CD4-positive, CD25-positive, alpha-beta regulatory T cell (primary cell): ENCODE measurements around the gene RPTOR. TPM values are rescaled to one million over a fixed set of nuclear protein-coding genes. Genes with fewer than 3 reads are reported as not detected.
A peak's percentile ranks its signal among the peaks of the same experiment; 100 is the strongest.

Source experiments
- ATAC-seq, 2 donors: fragments of 150-1000 bp; cut with Tn5 transposase; one replicate each; pipeline ENCODE4 v1.10.0; 2021; ENCODE audit warnings: low read depth in 2 of 2, moderate number of reproducible peaks in 2 of 2, moderate library complexity in 1 of 2
- DNase-seq, 3 donors: peaks; one replicate each; pipeline versions ENCODE4 v3.0.0 to v3.0.0-alpha.2; 2012 to 2022; ENCODE audit warnings: mixed read lengths in 1 of 3
- H3K27ac ChIP-seq: one replicate; pipeline ENCODE4 v1.7.0; 2013; ENCODE audit warnings: mild to moderate bottlenecking, low read length; ENCODE audit not compliant: insufficient read depth, poor library complexity, severe bottlenecking
- H3K27me3 ChIP-seq: one replicate; pipeline ENCODE4 v1.7.0; 2013; ENCODE audit warnings: low read length; ENCODE audit not compliant: control insufficient read depth, insufficient read depth
- H3K36me3 ChIP-seq: one replicate; pipeline ENCODE4 v1.7.0; 2013; ENCODE audit warnings: mild to moderate bottlenecking, low read length, moderate library complexity; ENCODE audit not compliant: control insufficient read depth, insufficient read depth
- H3K4me1 ChIP-seq: 2 replicates; pipeline ENCODE4 v1.7.0; 2013; ENCODE audit warnings: mild to moderate bottlenecking, low read length; ENCODE audit not compliant: insufficient read depth, control insufficient read depth, poor library complexity, severe bottlenecking
- H3K4me3 ChIP-seq: one replicate; pipeline ENCODE4 v1.7.0; 2013; ENCODE audit warnings: low read depth, mild to moderate bottlenecking, low read length, moderate library complexity
- H3K9me3 ChIP-seq, 2 experiments: 1 replicate in 1 of 2; 2 replicates in 1 of 2; pipeline ENCODE4 v1.7.0; 2013; ENCODE audit warnings: low read length in 2 of 2, mild to moderate bottlenecking in 1 of 2, moderate library complexity in 1 of 2; ENCODE audit not compliant: control insufficient read depth in 2 of 2
- H3K27ac Mint-ChIP-seq, 3 donors: one replicate each; pipeline ENCODE4 v1.8.0; 2020 to 2022; ENCODE audit warnings: mild to moderate bottlenecking in 3 of 3, mixed read lengths in 3 of 3, moderate library complexity in 2 of 3
- H3K27me3 Mint-ChIP-seq: one replicate; pipeline ENCODE4 v1.8.0; 2022; ENCODE audit warnings: mild to moderate bottlenecking, mixed read lengths
- H3K36me3 Mint-ChIP-seq: one replicate; pipeline ENCODE4 v1.8.0; 2020; ENCODE audit warnings: mixed read lengths
- H3K4me1 Mint-ChIP-seq, 4 donors: one replicate each; pipeline ENCODE4 v1.8.0; 2020 to 2022; ENCODE audit warnings: mixed read lengths in 4 of 4, mild to moderate bottlenecking in 1 of 4
- H3K4me3 Mint-ChIP-seq, 4 donors: one replicate each; pipeline ENCODE4 v1.8.0; 2020 to 2022; ENCODE audit warnings: mild to moderate bottlenecking in 4 of 4, mixed read lengths in 4 of 4, moderate library complexity in 3 of 4
- H3K9me3 Mint-ChIP-seq, 7 donors: one replicate each; pipeline ENCODE4 v1.8.0; 2020 to 2022; ENCODE audit warnings: mixed read lengths in 7 of 7, mild to moderate bottlenecking in 3 of 7, moderate library complexity in 2 of 7
- polyA plus RNA-seq, 4 donors: library from polyadenylated mRNA; unstranded; fragments of 300-500 nt; fragmentation: Illumina TruSeq; gene quantifications; one replicate each; pipeline ENCODE4 v1.2.3, GENCODE V29; 2021
- total RNA-seq: library from RNA; stranded (reverse); gene quantifications from one replicate; pipeline ENCODE4 v1.2.3, GENCODE V29; 2022

The RPTOR gene
- total and polyA plus RNA-seq, 5 donors from 2014 or later: 4.7 to 70.1 (median 8.2) TPM

- H3K27ac ChIP-seq: no peak overlapping the region
- no peaks in the 10 kb centered on the region for H3K9me3 ChIP-seq
- peak overlapping the region in 1 of 3 donors; percentile 20 for H3K27ac Mint-ChIP-seq
- no peak overlapping the region for H3K4me3 Mint-ChIP-seq
- H3K27me3 ChIP-seq: no peaks in the 10 kb centered on the region
- no peaks in the 10 kb centered on the region for H3K36me3 ChIP-seq
- no peaks in the 10 kb centered on the region for H3K9me3 Mint-ChIP-seq
- H3K4me3 ChIP-seq: no peak overlapping the region
- H3K27me3 Mint-ChIP-seq: no peaks in the 10 kb centered on the region
- H3K4me1 Mint-ChIP-seq: peaks cover 6 to 28% (median 16%) of the 10 kb centered on the region in 4 donors
- peaks cover 30% of the 10 kb centered on the region for H3K36me3 Mint-ChIP-seq
- no peaks in the 10 kb centered on the region for H3K4me1 ChIP-seq
- ATAC-seq (no peak), DNase-seq (no peak)
Observed at GRCh38 chr17:80772906-80773242, 228.2 kb downstream of the RPTOR start.

DNA sequence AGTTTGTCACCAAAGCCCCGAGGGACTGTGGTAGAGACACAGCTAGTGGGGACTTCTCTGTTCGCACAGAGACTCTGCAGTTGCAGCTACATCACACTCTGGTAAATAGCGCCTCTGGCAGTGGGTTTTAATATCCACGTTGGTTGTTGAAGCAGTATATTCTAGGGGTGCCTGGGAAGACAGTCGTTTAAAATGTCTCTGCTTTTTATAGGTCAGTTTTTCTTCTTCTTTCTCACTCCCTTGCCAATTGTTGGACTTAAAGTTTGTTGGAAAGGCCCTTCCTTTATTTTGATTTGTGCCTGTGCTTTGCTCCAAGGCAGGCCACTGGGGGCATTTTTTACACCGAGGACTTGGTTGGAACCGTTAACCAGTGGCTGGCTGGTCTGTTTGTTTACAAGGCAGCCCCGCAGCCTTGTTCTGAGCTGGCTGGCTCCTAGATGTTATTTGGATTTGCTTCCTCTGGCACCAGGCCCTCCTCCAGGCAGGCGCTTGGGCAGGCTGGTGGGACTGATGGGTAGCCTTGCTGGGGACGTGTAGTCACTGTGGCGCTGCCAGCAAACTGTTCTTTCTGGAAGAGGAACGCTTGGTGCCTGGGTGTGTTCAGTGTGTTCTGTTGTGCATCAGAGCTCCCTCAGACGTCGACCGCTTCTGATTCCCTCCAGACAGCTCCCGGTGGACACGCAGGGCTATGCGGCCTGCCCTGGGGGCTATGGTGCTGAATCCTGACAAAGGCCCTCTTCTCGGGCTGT is 228.8 kb downstream of the RPTOR start:
- Mint-ChIP-seq H3K4me1 (peaks cover 6 to 28% (median 16%) of the 10 kb centered on the region in 4 donors), H3K27me3 (no peaks in the 10 kb centered on the region), H3K36me3 (peaks cover 36% of the 10 kb centered on the region), H3K27ac (peak overlapping the region in 2 of 3 donors; percentile 5 to 51), H3K9me3 (no peaks in the 10 kb centered on the region), H3K4me3 (no peak overlapping the region)
- ATAC-seq (no peak), DNase-seq (no peak)
- no peak overlapping the region for H3K27ac ChIP-seq
- no peaks in the 10 kb centered on the region for H3K4me1 ChIP-seq
- H3K27me3 ChIP-seq: no peaks in the 10 kb centered on the region
- H3K4me3 ChIP-seq: no peak overlapping the region
- H3K9me3 ChIP-seq: no peaks in the 10 kb centered on the region
- H3K36me3 ChIP-seq: no peaks in the 10 kb centered on the region

GRCh38 chr17:80774146-80774545 is 229.5 kb downstream of the RPTOR start:
- no peaks in the 10 kb centered on the region for H3K27me3 Mint-ChIP-seq
- ATAC-seq: no peak
- H3K27ac ChIP-seq: no peak overlapping the region
- no peaks in the 10 kb centered on the region for H3K4me1 ChIP-seq
- no peaks in the 10 kb centered on the region for H3K27me3 ChIP-seq
- no peaks in the 10 kb centered on the region for H3K9me3 Mint-ChIP-seq
- peak overlapping the region in 2 of 3 donors; percentile 52 to 77 for H3K27ac Mint-ChIP-seq
- peak overlapping the region in 1 of 4 donors; percentile 10 for H3K4me3 Mint-ChIP-seq
- no peaks in the 10 kb centered on the region for H3K9me3 ChIP-seq
- H3K4me3 ChIP-seq: no peak overlapping the region
- peaks cover 6% of the 10 kb centered on the region for H3K36me3 ChIP-seq
- peaks cover 38% of the 10 kb centered on the region for H3K36me3 Mint-ChIP-seq
- H3K4me1 Mint-ChIP-seq: peaks cover 6 to 28% (median 17%) of the 10 kb centered on the region in 4 donors
- no peak for DNase-seq

GRCh38 chr17:80774643-80775281 is 230.1 kb downstream of the RPTOR start:
- H3K27ac Mint-ChIP-seq: peak overlapping the region; percentile 52 to 88 (median 77)
- no peaks in the 10 kb centered on the region for H3K27me3 Mint-ChIP-seq
- H3K36me3 ChIP-seq: peaks cover 7% of the 10 kb centered on the region
- peaks cover 6 to 28% (median 18%) of the 10 kb centered on the region in 4 donors for H3K4me1 Mint-ChIP-seq
- H3K4me3 Mint-ChIP-seq: peak overlapping the region in 3 of 4 donors; percentile 57 to 78 (median 76)
- ATAC-seq (no peak), DNase-seq (peak in 1 of 3 donors; percentile 41)
- H3K27ac ChIP-seq: no peak overlapping the region
- H3K4me1 ChIP-seq: no peaks in the 10 kb centered on the region
- H3K4me3 ChIP-seq: no peak overlapping the region
- no peaks in the 10 kb centered on the region for H3K9me3 Mint-ChIP-seq
- H3K36me3 Mint-ChIP-seq: peaks cover 38% of the 10 kb centered on the region
- no peaks in the 10 kb centered on the region for H3K9me3 ChIP-seq
- no peaks in the 10 kb centered on the region for H3K27me3 ChIP-seq

GRCh38 chr17:80775863-80776262 is 231.2 kb downstream of the RPTOR start:
- H3K4me1 Mint-ChIP-seq: peaks cover 6 to 38% (median 28%) of the 10 kb centered on the region in 4 donors
- no peaks in the 10 kb centered on the region for H3K9me3 Mint-ChIP-seq
- no peak overlapping the region for H3K27ac Mint-ChIP-seq
- no peak overlapping the region for H3K4me3 Mint-ChIP-seq
- peaks cover 31% of the 10 kb centered on the region for H3K36me3 Mint-ChIP-seq
- Histone ChIP-seq H3K9me3 (no peaks in the 10 kb centered on the region), H3K36me3 (peaks cover 7% of the 10 kb centered on the region), H3K4me3 (no peak overlapping the region), H3K4me1 (peaks cover 9% of the 10 kb centered on the region), H3K27me3 (no peaks in the 10 kb centered on the region), H3K27ac (no peak overlapping the region)
- H3K27me3 Mint-ChIP-seq: no peaks in the 10 kb centered on the region
- ATAC-seq (no peak), DNase-seq (no peak)

- no peak overlapping the region for H3K27ac Mint-ChIP-seq
- no peak for DNase-seq
- H3K9me3 ChIP-seq: no peaks in the 10 kb centered on the region
- H3K27ac ChIP-seq: no peak overlapping the region
- ATAC-seq: no peak
- H3K9me3 Mint-ChIP-seq: no peaks in the 10 kb centered on the region
- H3K4me3 Mint-ChIP-seq: peak overlapping the region in 1 of 4 donors; percentile 73
- H3K36me3 ChIP-seq: peaks cover 7% of the 10 kb centered on the region
- H3K4me3 ChIP-seq: no peak overlapping the region
- H3K36me3 Mint-ChIP-seq: peaks cover 26% of the 10 kb centered on the region
- H3K27me3 Mint-ChIP-seq: no peaks in the 10 kb centered on the region
- H3K27me3 ChIP-seq: no peaks in the 10 kb centered on the region
- H3K4me1 Mint-ChIP-seq: peaks cover 6 to 48% (median 38%) of the 10 kb centered on the region in 4 donors
- peaks cover 23% of the 10 kb centered on the region for H3K4me1 ChIP-seq
Observed at GRCh38 chr17:80777274-80777673, 232.6 kb downstream of the RPTOR start.

DNA sequence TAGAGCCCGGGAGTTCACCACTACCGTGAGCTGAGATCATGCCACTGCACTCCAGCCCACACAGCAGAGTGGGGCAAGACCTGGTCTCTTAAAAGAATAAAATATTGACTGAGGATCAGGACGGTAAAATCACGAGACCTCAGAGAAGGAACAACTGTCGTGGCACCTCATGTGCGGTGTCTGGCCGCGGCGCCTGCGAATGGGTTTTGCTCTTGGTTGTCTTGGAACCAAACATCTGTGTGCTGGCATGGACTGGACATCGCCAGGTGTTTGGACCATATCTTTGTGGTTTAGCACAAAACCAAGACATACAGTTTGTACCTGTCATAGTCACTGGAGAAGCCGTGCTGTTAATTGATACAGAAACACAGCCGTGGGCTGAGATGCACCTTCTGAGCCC is 234.1 kb downstream of the RPTOR start:
- no peak for DNase-seq
- H3K4me3 ChIP-seq: no peak overlapping the region
- Mint-ChIP-seq H3K4me3 (no peak overlapping the region), H3K36me3 (peaks cover 26% of the 10 kb centered on the region), H3K4me1 (peaks cover 18 to 59% (median 46%) of the 10 kb centered on the region in 4 donors), H3K27me3 (no peaks in the 10 kb centered on the region), H3K27ac (no peak overlapping the region), H3K9me3 (no peaks in the 10 kb centered on the region)
- peaks cover 37% of the 10 kb centered on the region for H3K4me1 ChIP-seq
- H3K36me3 ChIP-seq: peaks cover 7% of the 10 kb centered on the region
- H3K9me3 ChIP-seq: no peaks in the 10 kb centered on the region
- H3K27ac ChIP-seq: no peak overlapping the region
- ATAC-seq: no peak
- H3K27me3 ChIP-seq: no peaks in the 10 kb centered on the region
